C4-2B (cell line): ENCODE results near the gene XXYLT1.

ENCODE experiments used
- H3K27ac ChIP-seq: fragments of 450-650 bp; 2 replicates; pipeline ENCODE4 v1.5.1; 2017
- CTCF ChIP-seq: fragments of 450-650 bp; conservative IDR thresholded peaks from 2 replicates; pipeline ENCODE4 v1.5.1; 2017; ENCODE audit warnings: mild to moderate bottlenecking
- ZFX ChIP-seq: fragments of 450-650 bp; IDR thresholded peaks from 2 replicates; pipeline ENCODE4 v1.6.1; 2017

The XXYLT1 gene

GRCh38 chr3:195255176-195255500 lies 15.8 kb downstream of the XXYLT1 start:
- TF ChIP-seq CTCF: no peak
- TF ChIP-seq ZFX: no peak
- H3K27ac ChIP-seq: no peak overlapping the region

- no peak overlapping the region for H3K27ac ChIP-seq
- TF ChIP-seq ZFX (no peak), CTCF (no peak)
Observed at GRCh38 chr3:195254454-195255175, 16.3 kb downstream of the XXYLT1 start.

GRCh38 chr3:195253923-195254432 lies 17.0 kb downstream of the XXYLT1 start:
- H3K27ac ChIP-seq: no peak overlapping the region
- TF ChIP-seq ZFX (no peak), CTCF (no peak)

- H3K27ac ChIP-seq: no peak overlapping the region
- no peak for TF ChIP-seq ZFX
- TF ChIP-seq CTCF: no peak
Observed at GRCh38 chr3:195251336-195252065, 19.5 kb downstream of the XXYLT1 start.

- no peak for TF ChIP-seq ZFX
- TF ChIP-seq CTCF: no peak
- no peak overlapping the region for H3K27ac ChIP-seq
Observed at GRCh38 chr3:195250473-195251251, 20.3 kb downstream of the XXYLT1 start.

GRCh38 chr3:195249858-195250464 lies 21.0 kb downstream of the XXYLT1 start:
- no peak for TF ChIP-seq ZFX
- no peak for TF ChIP-seq CTCF
- H3K27ac ChIP-seq: no peak overlapping the region
